ENCODE data around the gene KRT1. TPM values are rescaled to one million over a fixed set of nuclear protein-coding genes. Genes with fewer than 3 reads are reported as not detected.

Gene KRT1
- total and polyA plus RNA-seq, 10 of the 15 experiments (the other 5 are each of a cell fraction or from before 2014, with no cell fraction given), result not detected

GRCh38 chr12:52686756-52687487, 6.7 kb upstream of the KRT1 start:
- ATAC-seq, result no peak
- intact Hi-C loops (cut with micrococcal nuclease; ENCODE audit: unreplicated experiment), result no loop called here
- Histone ChIP-seq H3K9me3 (replicated peaks; ENCODE audit: control insufficient read depth, insufficient read depth, low read length) (no peaks in the 10 kb centered on the region), H2AFZ (ENCODE audit: control insufficient read depth, low read depth, low read length) (no peak overlapping the region), H3K9ac (ENCODE audit: control insufficient read depth, insufficient read depth, low read length) (no peak overlapping the region), H4K20me1 (ENCODE audit: control insufficient read depth, insufficient read depth) (peaks cover 4% of the 10 kb centered on the region; the same call in 1 of the 2 replicates), H3K27me3 (replicated peaks in 1 of 2; ENCODE audit: control insufficient read depth in 2 of 2, insufficient read depth in 2 of 2, low read length in 1 of 2) (peaks cover 7 to 12% of the 10 kb centered on the region in 2 experiments), H3K36me3 (ENCODE audit: control insufficient read depth in 2 of 2, insufficient read depth in 2 of 2, low read length in 1 of 2) (no peaks in the 10 kb centered on the region), H3K79me2 (ENCODE audit: control insufficient read depth, insufficient read depth, low read length) (no peaks in the 10 kb centered on the region), H3K4me3 (no peak overlapping the region), H3K4me1 (ENCODE audit: control insufficient read depth, insufficient read depth, low read length) (no peaks in the 10 kb centered on the region), H3K27ac (ENCODE audit: control insufficient read depth, insufficient read depth) (no peak overlapping the region), H3K4me2 (ENCODE audit: control insufficient read depth, insufficient read depth) (no peak overlapping the region)
- no peak for FAIRE-seq
- WGBS (ENCODE audit: insufficient coverage, insufficient replicate concordance, low lambda C conversion rate, missing lambda C conversion rate), result 10% methylated on average over 9 of the region's 9 CpGs
- BruUV-seq (replicated peaks), result no TSS peak
- in situ Hi-C loops (cut with MboI), result no loop called here
- SMC1A ChIA-PET (ENCODE audit: uncharacterized antibody, unreplicated experiment), result no interaction called here
- RAD21 ChIA-PET (ENCODE audit: unreplicated experiment), result no interaction called here
- TF ChIP-seq HDAC2 (IDR thresholded peaks at IDR 0.05), result no peak
- TF ChIP-seq E2F8 (IDR thresholded peaks at IDR 0.05; ENCODE audit: low read depth, partially characterized antibody), result no peak
- no peak for TF ChIP-seq CHD4 (IDR thresholded peaks at IDR 0.05)
- TF ChIP-seq IRF3 (IDR thresholded peaks at IDR 0.05), result no peak
- no peak for TF ChIP-seq JUND (IDR thresholded peaks at IDR 0.05; ENCODE audit: low read depth, low read length)
- TF ChIP-seq ZBTB4 (CRISPR knock-in tag; IDR thresholded peaks at IDR 0.05), result no peak
- no peak for TF ChIP-seq KDM1A (IDR thresholded peaks at IDR 0.05; ENCODE audit: borderline replicate concordance)
- TF ChIP-seq MTA3 (IDR thresholded peaks at IDR 0.05; ENCODE audit: borderline replicate concordance, low read length), result no peak
- POLR2A ChIA-PET, result no interaction called here
- DNase-seq (ENCODE audit: low read depth, low spot score), result no peak
- CTCF ChIA-PET, result no interaction called here

Data from GM12878 (cell line).